ENCODE data around the gene LIG3.
"Not testable (repeated sequence)": the region's sequence is repeated elsewhere in the genome, so short reads cannot be mapped to it uniquely, and the experiment has no call there.

LIG3 gene

GRCh38 chr17:34980353-34980680, at the start of gene LIG3:
Gene LIG3, plus strand, starts transcription at chr17:34980512. Its CDS starts 2,494 bp downstream, at chr17:34983006.
- Mint-ChIP-seq H3K9me3 (no peaks in the 10 kb centered on the region), H3K4me1 (peaks cover 53% of the 10 kb centered on the region), H3K36me3 (ENCODE audit: low read depth) (peaks cover 21% of the 10 kb centered on the region), H3K27ac (peak within 1 kb of the TSS; percentile 95), H3K4me3 (peak within 1 kb of the TSS; percentile 94), H3K27me3 (no peaks in the 10 kb centered on the region)
- peak; percentile 87 for ATAC-seq
- peak; percentile 96 for DNase-seq

DNA sequence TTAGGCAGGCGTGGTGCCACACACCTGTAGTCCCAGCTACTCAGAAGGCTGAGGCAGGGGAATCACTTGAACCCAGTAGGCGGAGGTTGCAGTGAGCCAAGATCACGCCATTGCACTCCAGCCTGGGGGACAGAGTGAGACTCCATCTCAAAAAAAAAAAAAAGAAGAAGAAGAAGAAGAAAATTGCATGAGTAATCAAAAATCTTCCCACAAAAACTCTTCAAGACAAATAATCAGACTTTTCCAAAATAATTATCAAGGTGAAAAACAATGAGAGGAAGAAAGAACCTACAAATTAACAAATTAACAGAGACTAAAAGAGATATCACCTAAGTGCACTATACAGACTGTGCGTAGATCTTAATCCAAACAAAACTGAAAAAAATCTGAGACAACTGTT, 29.5 kb upstream of the LIG3 start:
- DNase-seq; H3K9me3 Mint-ChIP-seq; H3K4me3 Mint-ChIP-seq; H3K27me3 Mint-ChIP-seq; H3K36me3 Mint-ChIP-seq (ENCODE audit: low read depth); ATAC-seq; H3K4me1 Mint-ChIP-seq; H3K27ac Mint-ChIP-seq: not testable (repeated sequence)

DNA sequence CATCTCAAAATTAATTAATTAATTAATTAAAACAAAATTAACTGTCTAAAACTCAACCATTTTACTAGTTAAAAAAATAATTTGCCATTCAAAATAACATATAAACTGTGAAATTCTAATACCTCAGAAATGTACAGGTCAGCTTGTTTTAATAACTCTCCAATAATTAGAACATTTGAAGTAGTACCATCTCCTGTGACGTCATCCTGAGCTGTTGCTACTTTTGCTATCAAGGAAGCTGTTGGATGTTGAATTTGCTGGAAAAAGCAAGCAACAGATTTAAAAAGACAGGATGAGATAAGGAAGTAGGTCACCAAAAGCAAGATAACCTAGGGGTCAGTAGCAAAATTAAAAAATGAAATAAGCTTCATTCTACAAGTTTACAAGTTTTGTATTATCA, 21.9 kb upstream of the LIG3 start:
- H3K36me3 Mint-ChIP-seq (ENCODE audit: low read depth), result peaks cover 8% of the 10 kb centered on the region
- DNase-seq (no peak), ATAC-seq (no peak)
- H3K9me3 Mint-ChIP-seq, result no peaks in the 10 kb centered on the region
- H3K27ac Mint-ChIP-seq, result no peak overlapping the region
- H3K4me3 Mint-ChIP-seq, result no peak overlapping the region
- H3K27me3 Mint-ChIP-seq, result peaks cover 6% of the 10 kb centered on the region
- peaks cover 23% of the 10 kb centered on the region for H3K4me1 Mint-ChIP-seq

- peak within 1 kb of the TSS; percentile 98 for H3K4me3 Mint-ChIP-seq
Observed at GRCh38 chr17:34961093-34961911, 19.0 kb upstream of the LIG3 start, which contains the start of the genes CCT6B and ZNF830. Gene CCT6B, minus strand, starts transcription at chr17:34961460. Its CDS starts 67 bp downstream, at chr17:34961393. Gene ZNF830, plus strand, starts transcription at chr17:34961540. Its CDS starts 27 bp downstream, at chr17:34961567.

GRCh38 chr17:34974179-34974578, 6.1 kb upstream of the LIG3 start:
- H3K4me3 Mint-ChIP-seq, result no peak overlapping the region
- H3K27ac Mint-ChIP-seq, result no peak overlapping the region
- peaks cover 3% of the 10 kb centered on the region for H3K36me3 Mint-ChIP-seq (ENCODE audit: low read depth)
- peaks cover 17% of the 10 kb centered on the region for H3K4me1 Mint-ChIP-seq
- peak; percentile 68 for ATAC-seq
- H3K27me3 Mint-ChIP-seq, result no peaks in the 10 kb centered on the region
- no peaks in the 10 kb centered on the region for H3K9me3 Mint-ChIP-seq
- DNase-seq, result no peak

More at GRCh38 chr17:34961093-34961911, 19.0 kb upstream of the LIG3 start, which contains the start of the genes CCT6B and ZNF830:
- Mint-ChIP-seq H3K9me3 (no peaks in the 10 kb centered on the region), H3K4me1 (peaks cover 36% of the 10 kb centered on the region), H3K27me3 (peaks cover 6% of the 10 kb centered on the region), H3K36me3 (ENCODE audit: low read depth) (peaks cover 25% of the 10 kb centered on the region), H3K27ac (peak within 1 kb of the TSS; percentile 100)
- ATAC-seq (peak; percentile 93), DNase-seq (peak; percentile 87)

- ATAC-seq (peak; percentile 55), DNase-seq (no peak)
- H3K4me3 Mint-ChIP-seq, result no peak overlapping the region
- H3K27me3 Mint-ChIP-seq, result no peaks in the 10 kb centered on the region
- H3K4me1 Mint-ChIP-seq, result peaks cover 26% of the 10 kb centered on the region
- H3K36me3 Mint-ChIP-seq (ENCODE audit: low read depth), result no peaks in the 10 kb centered on the region
- H3K9me3 Mint-ChIP-seq, result no peaks in the 10 kb centered on the region
- no peak overlapping the region for H3K27ac Mint-ChIP-seq
Observed at GRCh38 chr17:34974794-34975785, 5.2 kb upstream of the LIG3 start.

DNA sequence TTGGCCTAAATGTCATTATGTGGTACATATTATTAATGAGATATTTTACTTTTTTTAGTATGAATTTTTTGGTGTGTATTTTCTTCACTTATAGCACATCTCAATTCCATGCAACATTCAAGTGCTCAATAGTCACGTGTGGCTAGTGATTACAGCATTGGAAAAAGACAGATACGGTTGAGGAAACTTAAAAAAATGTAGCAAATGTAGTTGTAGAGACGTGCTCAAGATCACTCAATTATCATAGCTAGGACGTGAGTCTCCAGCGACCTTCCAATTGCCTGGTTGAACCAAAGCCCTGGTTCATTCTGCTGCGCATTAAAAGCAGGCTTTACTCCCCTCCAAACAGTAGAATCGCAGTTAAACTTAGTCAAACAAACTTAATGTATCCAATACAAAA, 1.2 kb upstream of the LIG3 start:
- Mint-ChIP-seq H3K27ac (peak overlapping the region; percentile 95), H3K36me3 (ENCODE audit: low read depth) (peaks cover 18% of the 10 kb centered on the region), H3K4me3 (peak overlapping the region; percentile 88), H3K4me1 (peaks cover 52% of the 10 kb centered on the region), H3K27me3 (no peaks in the 10 kb centered on the region), H3K9me3 (no peaks in the 10 kb centered on the region)
- ATAC-seq (no peak), DNase-seq (no peak)

- H3K4me1 Mint-ChIP-seq, result peaks cover 53% of the 10 kb centered on the region
- H3K27me3 Mint-ChIP-seq, result no peaks in the 10 kb centered on the region
- no peaks in the 10 kb centered on the region for H3K9me3 Mint-ChIP-seq
- H3K4me3 Mint-ChIP-seq, result peak overlapping the region; percentile 88
- peak overlapping the region; percentile 95 for H3K27ac Mint-ChIP-seq
- no peak for ATAC-seq
- DNase-seq, result no peak
- peaks cover 18% of the 10 kb centered on the region for H3K36me3 Mint-ChIP-seq (ENCODE audit: low read depth)
Observed at GRCh38 chr17:34979650-34980352, 511 bp upstream of the LIG3 start.

DNA sequence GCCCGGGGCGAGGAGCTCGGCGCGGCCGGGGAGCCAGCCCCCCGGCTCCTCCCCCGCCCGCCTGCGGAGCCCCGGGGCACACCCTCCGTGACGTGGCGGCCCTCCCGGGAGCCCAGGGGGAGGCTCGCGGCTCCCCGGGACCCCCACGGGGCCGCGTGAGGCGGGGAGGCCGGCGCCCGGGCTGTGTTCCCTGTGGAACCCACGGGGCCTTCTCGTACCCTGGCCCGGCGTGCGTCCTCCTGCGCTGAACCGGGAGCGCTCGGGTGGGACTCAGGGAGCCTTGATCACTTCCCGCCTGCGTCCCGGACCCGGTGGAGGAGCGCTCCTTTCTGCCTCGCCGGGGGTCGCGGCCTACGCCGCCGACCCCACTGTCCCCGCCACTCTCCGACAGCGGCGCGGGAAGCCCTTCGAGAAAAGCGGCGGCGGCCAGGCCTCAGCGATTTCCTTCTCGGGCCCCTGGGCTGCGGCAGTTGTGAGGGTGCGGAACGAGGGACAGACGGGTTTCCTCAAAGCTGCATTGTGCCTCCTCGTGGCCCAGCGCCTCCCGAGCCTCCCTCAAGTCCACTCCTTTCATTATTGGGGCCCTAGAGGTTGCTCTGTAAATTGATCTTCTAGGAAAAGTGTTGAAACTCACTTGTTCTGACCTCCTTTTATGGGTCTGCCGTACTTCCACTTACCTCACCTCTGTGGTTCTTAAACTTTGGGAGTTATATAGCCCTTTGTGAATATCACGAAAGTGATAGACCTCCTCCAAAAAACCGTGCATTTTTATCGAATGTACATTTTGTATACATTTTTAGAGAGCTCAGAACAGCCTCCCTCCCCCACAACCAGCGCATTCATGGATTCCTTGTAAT, 597 bp downstream of the LIG3 start:
- Mint-ChIP-seq H3K27me3 (no peaks in the 10 kb centered on the region), H3K4me1 (peaks cover 53% of the 10 kb centered on the region), H3K4me3 (peak overlapping the region; percentile 94), H3K27ac (peak overlapping the region; percentile 95), H3K36me3 (ENCODE audit: low read depth) (peaks cover 23% of the 10 kb centered on the region), H3K9me3 (no peaks in the 10 kb centered on the region)
- ATAC-seq, result peak; percentile 86
- DNase-seq, result peak; percentile 75

DNA sequence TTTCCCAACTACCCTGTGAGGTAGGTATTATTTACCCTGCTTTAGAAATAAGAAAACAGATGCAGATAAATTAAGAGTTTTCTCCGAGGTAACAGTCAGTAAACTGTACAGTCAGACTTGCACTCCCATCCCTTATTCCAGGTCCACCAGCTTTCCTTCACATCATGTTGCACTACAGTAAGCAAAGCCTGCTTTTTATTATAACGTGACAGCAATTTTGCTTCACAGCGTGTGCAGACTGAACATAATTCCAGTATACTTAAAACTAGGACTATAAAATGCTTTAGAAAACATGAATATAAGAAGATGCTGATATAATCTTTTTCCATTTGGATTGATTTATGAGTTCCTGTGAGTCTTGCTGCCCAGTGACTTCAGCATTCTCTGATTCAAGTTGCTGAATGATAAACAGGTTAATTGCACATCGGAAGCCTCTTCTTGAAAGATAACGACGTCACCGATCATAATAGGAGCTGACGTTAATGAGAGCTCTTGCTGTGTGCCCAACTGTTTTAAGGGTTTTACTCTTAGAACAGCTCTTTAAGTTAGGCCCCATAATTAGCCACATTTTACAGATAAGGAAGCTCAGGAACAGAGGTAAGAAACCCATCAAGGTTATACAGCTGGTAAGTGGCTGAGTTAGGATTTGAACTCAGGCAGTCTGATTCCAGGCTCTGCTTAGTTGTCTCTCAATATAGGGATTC, 1.4 kb downstream of the LIG3 start:
- Mint-ChIP-seq H3K4me3 (peak overlapping the region; percentile 94), H3K27me3 (no peaks in the 10 kb centered on the region), H3K4me1 (peaks cover 53% of the 10 kb centered on the region), H3K27ac (peak overlapping the region; percentile 95), H3K9me3 (no peaks in the 10 kb centered on the region), H3K36me3 (ENCODE audit: low read depth) (peaks cover 25% of the 10 kb centered on the region)
- no peak for ATAC-seq
- no peak for DNase-seq

GRCh38 chr17:34987232-34987631, 6.9 kb downstream of the LIG3 start:
- H3K4me3 Mint-ChIP-seq, result no peak overlapping the region
- no peak overlapping the region for H3K27ac Mint-ChIP-seq
- DNase-seq (no peak), ATAC-seq (no peak)
- H3K27me3 Mint-ChIP-seq, result no peaks in the 10 kb centered on the region
- H3K4me1 Mint-ChIP-seq, result peaks cover 29% of the 10 kb centered on the region
- H3K36me3 Mint-ChIP-seq (ENCODE audit: low read depth), result peaks cover 34% of the 10 kb centered on the region
- no peaks in the 10 kb centered on the region for H3K9me3 Mint-ChIP-seq

- no peak for DNase-seq
- Mint-ChIP-seq H3K9me3 (no peaks in the 10 kb centered on the region), H3K27me3 (no peaks in the 10 kb centered on the region), H3K36me3 (ENCODE audit: low read depth) (peaks cover 30% of the 10 kb centered on the region), H3K27ac (no peak overlapping the region), H3K4me3 (no peak overlapping the region), H3K4me1 (peaks cover 19% of the 10 kb centered on the region)
- ATAC-seq, result no peak
Observed at GRCh38 chr17:34988644-34989043, 8.3 kb downstream of the LIG3 start.

DNA sequence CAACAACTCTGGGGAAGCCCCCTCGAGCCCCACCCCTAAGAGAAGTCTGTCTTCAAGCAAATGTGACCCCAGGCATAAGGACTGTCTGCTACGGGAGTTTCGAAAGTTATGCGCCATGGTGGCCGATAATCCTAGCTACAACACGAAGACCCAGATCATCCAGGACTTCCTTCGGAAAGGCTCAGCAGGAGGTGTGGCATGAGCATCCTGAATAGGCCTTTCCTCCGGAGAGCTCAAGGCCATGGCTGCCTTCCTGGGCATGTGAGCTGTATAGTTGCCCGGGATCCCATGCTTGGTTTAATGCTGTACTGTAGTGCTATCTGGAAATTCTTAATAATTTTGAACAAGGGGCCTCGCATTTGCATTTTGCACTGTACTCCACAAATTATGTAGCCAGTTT, 9.2 kb downstream of the LIG3 start:
- no peaks in the 10 kb centered on the region for H3K27me3 Mint-ChIP-seq
- H3K9me3 Mint-ChIP-seq, result no peaks in the 10 kb centered on the region
- no peak overlapping the region for H3K27ac Mint-ChIP-seq
- peaks cover 11% of the 10 kb centered on the region for H3K4me1 Mint-ChIP-seq
- DNase-seq (no peak), ATAC-seq (no peak)
- peaks cover 33% of the 10 kb centered on the region for H3K36me3 Mint-ChIP-seq (ENCODE audit: low read depth)
- H3K4me3 Mint-ChIP-seq, result no peak overlapping the region
